ENCODE results near the gene CLDN14.

Gene CLDN14, protein sequence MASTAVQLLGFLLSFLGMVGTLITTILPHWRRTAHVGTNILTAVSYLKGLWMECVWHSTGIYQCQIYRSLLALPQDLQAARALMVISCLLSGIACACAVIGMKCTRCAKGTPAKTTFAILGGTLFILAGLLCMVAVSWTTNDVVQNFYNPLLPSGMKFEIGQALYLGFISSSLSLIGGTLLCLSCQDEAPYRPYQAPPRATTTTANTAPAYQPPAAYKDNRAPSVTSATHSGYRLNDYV

DNA sequence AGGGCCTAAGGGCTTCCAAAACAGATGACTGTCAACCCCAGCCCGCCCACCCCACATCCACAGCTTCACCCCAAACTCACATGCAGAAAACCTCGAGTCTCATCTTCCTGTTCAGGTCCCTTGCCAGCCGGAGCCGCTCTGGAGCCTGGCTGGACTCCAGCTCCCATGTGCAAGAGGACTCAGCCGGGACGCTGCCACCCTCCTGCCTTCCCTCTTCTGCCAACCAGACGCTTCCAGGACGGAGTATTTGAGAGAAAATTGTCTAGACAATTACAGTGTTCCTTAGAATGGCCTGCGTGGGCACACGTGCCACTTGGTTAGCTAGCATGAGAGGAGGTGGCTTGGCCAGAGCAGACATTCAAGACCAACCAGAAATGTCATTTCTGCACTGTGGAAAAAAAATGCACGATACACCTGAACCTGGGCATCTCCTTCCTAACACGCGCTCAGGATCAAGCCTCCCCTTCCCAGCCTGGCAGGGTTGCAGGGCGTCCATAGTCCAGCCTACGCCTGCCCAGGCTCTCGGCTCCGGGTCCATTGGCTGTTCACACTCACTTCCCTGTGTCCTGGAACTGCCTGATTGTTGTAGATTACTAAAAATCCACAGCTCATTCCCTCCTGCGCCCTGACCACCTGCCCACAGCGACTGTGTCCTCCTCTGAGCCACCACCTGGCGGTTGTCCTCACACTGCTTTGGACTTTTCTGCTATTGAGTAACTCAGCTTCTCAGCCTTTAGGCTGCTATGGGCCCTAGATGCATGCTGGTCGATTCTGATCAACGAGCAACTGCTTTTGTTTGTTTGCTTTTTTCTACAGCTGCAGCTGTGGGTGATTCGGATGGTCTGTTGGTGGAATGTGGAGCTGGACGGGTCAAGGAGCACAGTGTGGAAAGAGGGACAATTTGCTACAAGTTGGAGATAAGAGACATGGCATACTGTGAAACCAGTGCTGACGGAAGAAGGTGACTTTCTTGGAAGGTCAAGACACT is at the start of gene CLDN14:
CLDN14 (minus strand) TSS at position 708 of the 988 bp plus-strand sequence. CDS start 18,427 bp downstream, outside the sequence.
- DNase-seq, result no peak

DNA sequence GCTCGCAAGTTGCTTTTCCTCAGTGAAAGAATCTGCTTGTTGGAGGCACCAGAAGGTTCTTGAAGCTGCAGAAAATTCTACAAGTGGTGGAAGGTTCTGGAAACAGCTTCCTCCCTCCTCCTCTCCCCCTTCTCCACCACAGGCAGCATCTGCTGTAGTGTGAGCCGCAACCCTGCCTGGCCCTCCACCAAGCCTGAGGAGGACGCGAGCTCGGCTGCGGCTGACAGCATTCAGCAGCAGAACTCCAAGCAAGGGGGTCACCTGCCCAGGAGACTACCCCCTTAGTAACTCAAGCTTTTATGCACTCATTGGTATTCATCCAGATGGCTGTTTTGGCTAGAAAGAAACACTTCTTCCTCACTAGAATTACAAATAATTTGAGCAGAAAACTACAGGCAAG is 48.8 kb upstream of the CLDN14 start:
- DNase-seq, result no peak

DNA sequence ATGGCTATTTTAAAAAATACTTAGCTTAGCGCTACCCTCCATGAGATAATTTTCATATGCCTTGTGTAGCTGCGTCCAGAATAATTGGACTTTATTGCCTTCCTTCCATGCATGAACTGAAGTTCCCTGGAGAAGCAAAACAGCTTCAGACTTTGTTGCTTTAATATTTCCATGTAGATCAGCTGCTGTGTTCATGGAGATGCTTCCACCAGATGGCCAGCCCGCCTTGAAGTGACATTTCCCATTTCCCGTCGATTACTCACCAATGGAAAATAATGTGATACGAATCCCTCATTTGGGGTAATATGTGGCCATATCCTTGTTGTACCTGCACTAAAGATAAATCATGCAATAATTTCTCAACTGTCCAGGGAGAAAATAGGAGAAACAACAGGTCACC is 47.4 kb upstream of the CLDN14 start:
- no peak for DNase-seq

DNA sequence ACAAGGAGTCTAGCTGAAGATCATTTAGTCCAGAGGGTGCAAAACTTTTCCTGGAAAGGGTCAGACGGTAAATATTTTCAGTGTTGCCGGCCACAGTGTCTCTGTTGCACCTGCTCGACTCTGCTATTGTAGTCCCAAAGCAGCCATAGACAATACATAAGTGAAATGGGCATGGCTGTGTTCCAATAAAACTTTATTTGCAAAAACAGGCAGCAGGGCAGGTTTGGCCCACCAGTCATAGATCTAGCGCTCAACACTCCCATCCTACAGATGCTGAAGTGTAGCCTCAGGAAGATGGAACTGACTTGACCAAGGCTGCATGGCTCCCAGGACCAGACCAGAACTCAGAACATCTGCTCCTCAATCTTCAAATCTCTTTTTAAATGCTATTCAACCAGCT is 46.2 kb upstream of the CLDN14 start:
- no peak for DNase-seq

DNA sequence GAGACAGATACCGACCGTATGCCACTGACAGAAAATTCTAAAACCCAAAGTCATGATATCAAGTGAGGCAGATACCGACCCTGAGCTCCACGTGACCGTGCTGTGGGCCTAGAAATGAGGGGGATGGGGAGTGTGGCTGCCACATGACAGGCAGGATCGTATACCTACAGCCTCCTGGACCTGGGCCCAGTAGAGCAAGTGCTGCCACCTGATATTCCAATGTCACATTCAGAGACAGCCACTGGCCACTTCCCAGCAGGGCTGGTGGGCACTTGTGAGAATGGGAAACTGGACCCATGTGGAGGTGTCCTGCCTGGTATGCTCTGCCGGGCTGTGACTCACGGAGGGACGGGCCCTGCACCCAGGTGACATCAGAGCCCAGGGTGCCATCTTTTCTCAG is 44.6 kb upstream of the CLDN14 start:
- DNase-seq, result no peak

DNA sequence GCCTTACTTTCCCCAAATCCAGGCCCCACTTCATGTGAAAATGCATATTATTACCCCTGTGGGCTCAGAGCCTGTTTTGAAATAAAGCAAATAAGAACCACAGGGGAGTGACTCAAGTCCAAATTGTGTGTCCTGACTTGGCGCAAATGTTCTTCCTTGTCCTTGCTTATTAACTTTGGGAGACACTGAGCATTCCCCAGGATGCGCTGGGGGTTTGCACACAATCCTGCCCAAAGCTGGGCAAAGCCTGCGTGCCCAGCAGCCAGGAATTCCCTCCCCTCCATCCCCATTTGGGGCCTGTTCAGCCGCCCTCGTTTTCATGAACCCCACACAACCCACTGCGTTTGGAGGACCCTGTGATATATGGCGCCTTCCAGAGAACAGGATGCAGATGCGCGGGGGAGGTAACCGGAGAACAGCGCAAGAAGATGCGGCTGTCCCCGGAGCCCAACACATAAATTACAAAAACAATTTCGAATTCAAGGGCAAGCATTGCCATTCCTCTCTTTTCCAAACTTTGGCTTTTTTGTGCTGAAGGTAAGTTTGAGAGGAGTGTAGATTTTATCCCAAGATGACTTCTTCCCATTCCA is 42.4 kb upstream of the CLDN14 start:
- no peak for DNase-seq

DNA sequence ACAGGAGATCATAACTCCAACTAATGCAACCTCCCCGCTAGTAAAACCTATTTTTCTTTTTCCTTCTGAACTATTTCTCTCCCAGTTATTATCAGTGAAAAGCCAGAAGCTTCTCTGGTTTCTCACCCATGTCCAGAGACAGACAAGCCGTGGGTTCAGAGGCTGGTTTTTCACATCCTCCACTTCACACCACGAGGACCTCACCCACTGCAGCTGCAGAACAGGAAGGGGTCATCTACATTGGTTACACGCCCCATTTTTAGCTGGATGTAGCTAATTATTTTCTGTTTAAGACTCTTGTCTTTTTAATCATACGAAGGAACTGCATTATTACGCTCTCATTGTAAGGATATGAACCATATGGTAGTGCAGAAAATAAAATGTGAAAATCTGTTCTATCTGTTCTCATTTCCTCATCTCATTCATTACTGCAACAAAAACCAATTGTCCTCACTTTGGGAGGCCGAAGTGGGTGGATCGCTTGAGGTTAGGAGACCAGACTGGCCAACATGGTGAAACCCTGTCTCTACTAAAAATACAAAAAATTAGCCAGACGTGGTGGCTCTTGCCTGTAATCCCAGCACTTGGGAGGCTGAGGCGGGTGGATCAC is 39.1 kb upstream of the CLDN14 start:
- no peak for DNase-seq

DNA sequence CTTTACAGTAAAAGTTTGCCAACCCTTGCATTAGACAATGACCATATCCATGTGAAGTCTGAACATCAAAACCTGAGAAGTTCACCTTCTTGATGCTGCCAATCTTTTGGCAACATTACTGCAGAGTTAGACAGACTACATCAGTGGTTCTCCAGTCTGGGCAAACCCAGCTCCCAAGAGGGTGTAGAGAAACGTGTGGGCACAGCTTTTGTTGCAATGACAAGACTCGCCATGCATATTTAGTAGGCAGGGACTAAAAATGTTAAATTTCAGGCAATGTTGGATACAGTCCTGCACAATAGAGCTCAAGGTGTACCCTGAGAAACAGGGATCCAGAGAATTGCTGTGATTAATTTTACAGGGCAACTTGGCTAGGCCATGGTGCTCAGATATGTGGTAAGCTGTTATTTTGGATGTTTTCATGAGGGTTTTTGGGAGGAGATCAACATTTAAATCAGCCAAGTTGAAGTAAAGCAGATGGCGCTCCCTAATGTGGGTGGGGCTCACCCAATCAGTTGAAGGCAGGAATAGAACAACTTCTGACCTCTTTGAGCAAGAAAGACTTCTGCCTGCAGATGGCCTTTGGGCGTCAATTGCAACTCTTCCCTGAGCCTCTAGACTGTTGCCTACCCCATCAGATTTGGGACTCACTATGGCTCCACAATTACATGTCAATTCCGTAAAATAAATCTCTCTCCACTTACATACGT is 37.6 kb upstream of the CLDN14 start:
- DNase-seq, result no peak

DNA sequence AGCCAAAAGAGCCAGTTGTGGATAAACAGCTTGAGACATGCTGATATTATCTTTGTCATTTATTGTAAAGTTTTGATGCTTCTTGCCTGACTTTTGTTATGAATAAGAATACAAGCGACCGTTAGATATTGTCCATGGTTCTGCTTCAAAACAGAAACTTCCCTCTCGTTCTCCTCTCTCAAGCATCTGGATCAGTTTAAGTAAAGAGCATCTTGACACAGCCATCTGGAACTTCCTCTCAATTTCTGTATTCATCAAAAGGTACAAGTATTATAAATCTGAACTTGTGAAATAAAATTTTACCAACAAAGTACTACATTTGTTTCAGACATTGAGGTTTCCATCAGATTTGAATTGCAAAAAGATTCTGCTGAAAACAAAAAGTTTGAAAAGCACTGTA is 36.4 kb upstream of the CLDN14 start:
- DNase-seq, result no peak

DNA sequence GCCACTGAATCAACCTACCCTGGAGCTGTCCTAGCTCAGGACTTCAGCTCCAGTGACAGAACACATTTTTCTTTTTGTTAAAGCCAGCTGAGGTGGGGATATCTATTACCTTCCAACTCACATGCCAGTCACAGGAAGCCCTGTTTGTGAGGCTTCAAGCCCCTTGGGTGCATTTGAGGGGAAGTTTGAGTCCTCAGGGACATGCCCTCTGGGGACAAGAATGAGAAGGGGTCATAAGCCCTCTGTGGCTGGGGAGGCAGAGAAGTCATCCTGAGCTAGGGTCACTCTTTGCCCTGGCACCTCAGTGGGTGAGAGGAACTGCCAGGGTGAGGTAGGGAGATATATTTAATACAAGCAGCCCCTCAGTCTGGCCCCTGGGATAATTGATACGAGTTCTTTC is 33.5 kb upstream of the CLDN14 start:
- DNase-seq, result no peak

DNA sequence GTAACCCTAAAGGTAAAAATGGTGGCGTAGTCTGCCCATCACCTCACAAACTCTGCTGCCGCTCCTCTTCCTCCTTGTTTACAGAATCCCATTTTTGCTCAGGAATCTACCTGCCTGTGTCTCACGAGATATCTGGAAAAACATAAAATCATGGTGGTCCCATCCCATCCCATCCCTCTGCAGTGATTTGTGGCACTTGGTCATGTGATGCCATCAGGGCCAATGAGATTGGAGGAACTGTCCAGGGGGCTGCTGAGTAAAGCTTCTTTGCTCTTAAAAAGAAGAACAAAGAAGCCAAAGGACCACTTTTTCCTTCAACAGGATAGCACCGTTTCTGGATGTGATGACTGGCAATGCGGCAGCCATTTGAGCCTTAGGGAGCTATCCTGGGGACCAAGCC is 33.0 kb upstream of the CLDN14 start:
- DNase-seq, result no peak

DNA sequence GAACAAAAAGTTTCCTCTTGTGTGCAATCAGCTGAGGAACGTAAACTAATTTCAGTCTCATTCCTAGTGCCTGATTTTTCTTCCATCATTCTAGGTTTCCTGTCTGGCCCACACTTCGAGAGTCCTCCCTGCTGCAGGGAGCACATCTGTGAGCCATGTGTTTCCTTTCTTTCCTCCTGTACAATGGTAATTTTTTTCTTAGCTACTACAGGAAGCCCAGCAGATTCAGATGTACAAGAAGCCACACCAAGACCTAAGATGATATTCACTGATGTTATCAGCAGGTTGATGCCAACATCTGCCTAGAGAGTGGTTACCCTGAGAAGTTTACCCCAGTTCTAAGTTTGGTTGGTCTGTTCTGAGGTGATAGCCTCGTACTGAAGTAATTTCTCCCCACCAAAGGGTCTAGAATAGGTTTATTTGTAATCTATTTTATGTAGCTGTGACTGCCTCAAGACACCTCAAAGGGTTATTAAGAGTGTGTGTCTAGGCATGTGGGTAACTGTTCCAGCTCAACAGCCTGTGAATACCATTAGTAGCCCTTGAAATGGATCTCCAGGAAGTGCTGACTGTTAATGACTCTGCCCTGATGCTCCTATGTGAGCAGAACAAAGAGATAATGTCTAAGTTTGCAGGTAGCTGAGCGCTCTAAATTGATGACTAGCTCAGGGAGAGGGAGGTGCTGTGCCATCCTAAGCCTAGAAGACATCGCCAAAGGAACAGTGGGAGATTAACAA is 31.7 kb upstream of the CLDN14 start:
- DNase-seq, result no peak

DNA sequence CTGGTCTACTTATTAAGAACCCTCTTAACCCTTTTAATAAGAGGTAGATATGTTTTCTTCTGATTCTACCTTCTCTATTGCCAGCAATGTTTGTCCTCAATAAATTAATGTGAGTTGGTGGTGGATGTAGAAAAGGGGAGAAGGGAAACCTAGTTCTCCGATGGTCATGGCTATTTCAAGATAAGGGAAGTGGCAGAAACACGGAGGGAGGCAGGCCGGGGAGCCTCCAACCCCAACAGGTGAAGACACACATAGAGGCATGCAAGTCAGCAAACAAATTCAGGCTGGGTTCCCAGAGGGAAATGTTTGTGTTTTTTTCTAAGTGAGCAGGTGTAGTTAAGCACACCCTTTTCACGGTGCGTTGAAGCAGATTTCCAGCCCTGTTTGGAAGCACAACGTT is 31.0 kb upstream of the CLDN14 start:
- DNase-seq, result no peak

DNA sequence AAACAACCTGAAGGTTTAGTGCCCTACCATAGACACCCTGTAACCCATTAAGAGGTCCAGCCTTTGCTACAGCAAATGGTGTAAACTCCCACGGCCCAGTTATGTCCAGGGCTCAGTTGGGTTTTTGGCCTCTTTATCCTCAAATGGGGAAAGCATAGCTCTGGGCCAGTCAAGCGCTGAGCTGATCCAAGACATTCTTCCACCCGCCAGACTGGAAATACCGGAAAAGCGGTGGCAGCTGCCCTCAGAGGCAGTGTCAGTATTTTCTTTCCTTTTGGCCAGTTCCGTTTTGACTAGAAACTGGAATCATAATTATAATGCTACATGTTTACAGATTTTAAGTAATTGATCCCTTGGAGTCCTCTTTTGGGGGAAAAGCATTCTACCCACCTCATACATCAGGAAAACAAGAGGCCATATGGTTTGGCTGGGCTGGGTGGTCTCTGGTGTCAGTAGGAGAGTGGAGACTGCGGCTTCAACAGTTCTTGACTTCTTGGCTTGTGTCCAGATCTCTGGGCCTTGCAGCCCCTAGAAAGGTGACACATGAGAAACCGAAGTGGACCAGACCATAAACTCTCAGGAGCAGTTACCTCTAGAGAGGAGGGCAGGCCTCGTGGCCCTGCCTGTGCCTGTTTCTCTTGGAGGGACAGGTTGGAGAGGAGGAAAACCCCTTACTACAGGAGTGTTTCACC is 30.2 kb upstream of the CLDN14 start:
- DNase-seq, result no peak

DNA sequence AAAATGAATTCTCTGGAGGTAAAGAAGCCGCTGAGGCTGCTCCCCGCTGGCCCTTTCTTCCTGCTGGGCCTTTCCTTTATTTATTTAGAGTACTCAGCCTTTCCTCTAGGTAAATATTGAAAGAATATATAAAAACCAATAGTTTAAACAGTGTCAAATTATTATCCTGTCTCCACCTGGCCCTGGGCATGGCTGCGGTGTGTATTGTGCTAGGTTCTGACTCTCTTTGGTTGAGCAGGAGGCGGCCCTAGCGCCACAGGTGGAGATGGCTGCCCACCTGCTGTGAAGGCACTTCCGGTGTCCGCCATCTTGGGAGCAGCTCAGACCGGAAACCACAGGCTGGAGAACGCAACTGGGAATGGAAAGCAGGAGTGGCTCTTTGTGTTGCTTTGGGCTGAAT is 29.0 kb upstream of the CLDN14 start:
- no peak for DNase-seq

DNA sequence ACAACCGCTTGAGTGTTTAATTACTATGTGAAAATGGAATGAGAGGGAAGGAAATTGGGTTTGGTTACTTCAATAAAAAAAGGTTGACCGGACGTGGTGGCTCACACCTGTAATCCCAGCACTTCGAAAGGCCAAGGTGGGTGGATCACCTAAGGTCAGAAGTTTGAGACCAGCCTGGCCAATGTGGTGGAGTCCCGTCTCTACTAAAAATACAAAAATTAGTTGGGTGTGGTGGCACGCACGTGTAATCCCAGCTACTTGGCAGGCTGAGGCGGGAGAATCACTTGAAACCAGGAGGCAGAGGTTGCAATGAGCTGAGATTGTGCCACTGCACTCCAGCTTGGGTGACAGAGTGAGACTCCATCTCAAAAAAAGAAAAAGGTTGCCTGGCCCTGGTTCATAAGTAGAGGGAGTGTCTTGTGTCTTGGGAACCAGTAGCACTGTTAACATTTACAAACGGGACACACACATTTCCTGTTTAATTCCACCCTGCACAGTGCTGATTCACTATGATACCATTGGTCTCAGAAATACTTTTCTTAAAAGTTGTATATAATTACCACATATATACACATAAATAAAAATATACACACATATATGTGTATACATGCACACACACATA is 27.6 kb upstream of the CLDN14 start:
- DNase-seq, result no peak

DNA sequence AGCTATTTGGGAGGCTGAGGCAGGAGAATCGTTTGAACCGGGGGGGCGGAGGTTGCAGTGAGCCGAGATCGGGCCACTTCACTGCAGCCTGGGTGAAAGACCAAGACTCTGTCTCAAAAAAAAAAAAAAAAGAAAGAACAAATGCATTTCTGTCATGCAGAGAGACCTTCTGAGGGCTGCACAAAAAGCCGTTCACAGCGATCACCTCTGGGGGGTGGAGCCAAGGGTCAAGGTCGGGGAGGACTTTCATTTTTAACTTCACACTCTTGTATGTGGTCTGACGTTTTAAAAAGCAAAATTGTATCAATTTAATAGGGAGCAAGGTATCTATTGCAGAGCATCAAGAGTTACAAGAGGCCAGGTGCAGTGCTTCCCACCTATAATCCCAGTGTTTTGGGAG is 26.6 kb upstream of the CLDN14 start:
- no peak for DNase-seq

DNA sequence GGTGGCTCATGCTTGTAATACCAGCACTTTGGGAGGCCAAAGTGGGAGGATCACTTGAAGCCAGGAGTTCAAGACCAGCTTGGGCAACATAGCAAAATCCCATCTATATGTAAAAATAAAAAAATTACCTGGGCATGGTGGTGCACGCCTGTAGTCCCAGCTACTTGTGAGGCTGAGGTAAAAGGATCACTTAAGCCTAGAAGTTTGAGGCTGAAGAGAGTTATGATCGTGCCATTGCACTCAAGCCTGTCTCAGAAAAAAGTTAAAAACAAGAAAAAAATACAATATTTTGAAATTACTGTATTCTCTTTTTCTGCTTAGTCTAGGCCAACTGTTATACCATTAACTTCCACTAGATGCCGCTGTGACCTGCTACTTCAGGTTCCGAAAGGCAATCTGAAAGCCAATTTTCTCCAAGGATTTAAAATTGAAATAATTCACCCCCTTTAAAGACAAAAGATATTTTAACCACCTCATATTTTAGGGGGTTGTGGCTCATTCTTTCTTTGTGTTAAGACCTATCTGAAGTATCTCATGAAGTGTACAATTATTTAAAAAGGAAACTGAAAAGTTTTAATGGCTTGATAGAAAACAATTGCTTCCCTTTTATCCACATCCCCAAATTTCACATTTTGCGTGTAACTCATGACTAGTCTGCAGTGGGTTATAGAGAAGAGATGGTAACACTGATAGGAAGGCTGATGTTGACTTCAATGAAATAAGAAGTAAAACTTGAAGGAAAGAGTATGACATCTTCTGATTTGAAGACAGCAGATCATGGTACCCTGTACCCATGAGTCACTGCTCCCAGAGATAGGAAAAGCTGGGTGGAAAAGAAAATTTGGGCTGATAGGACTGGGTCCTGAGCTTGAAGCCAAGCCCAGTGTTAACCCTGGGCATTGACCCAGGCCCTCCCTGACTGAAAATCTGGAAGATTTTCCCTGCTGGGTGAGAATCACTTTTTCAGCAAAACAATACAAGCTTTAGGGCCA is 24.4 kb upstream of the CLDN14 start:
- DNase-seq, result peak; percentile 11

DNA sequence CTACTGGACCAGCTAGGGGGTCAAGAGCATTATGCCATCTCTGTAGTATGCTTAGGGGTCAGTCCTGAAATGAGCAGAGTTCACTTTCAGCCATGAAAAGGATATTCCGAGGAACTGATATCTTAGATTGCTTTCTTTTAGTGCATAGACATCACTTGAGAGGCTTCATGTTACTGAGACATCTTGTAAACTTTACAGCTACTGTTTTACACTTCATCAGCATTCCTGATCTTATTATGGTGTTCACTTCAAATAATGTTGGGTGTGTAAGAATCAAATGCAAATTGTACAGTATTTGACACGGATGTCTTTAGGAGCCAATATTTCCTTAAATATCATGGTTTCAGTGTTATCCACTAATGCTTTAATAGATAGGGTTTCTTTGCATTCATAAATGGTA is 22.4 kb upstream of the CLDN14 start:
- no peak for DNase-seq

DNA sequence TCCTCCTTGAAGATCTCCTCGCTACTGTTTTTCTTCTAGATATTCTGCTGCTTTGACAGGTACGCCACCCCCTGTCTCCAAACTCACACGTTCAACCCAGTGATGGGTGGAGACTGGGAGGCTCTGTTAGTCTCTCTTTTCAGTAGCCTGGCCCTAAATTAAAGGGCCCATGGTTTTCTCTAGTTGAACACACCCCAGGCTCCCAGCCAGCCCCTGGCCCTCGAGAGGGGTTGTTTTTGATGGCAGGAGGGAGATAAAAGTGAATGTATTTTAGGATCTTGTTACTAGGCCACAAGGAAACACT is 21.6 kb upstream of the CLDN14 start:
- no peak for DNase-seq

All from activated naive CD4-positive, alpha-beta T cell treated with Interleukin-2 at 50 U/mL for 16 hours (primary cell).